ENCODE results near the gene PSMB5. TPM values are rescaled to one million over a fixed set of nuclear protein-coding genes. Genes with fewer than 3 reads are reported as not detected.

The PSMB5 gene
- total RNA-seq, 1 experiment from 2014 or later = 240 TPM

- DNase-seq (ENCODE audit: low read depth) = no peak
Observed at GRCh38 chr14:23058654-23059504, 24.2 kb upstream of the PSMB5 start.

GRCh38 chr14:23057757-23058653 is 23.3 kb upstream of the PSMB5 start:
- peak; percentile 75 for DNase-seq (ENCODE audit: low read depth)

- DNase-seq (ENCODE audit: low read depth) = peak; percentile 60
Observed at GRCh38 chr14:23056956-23057756, 22.5 kb upstream of the PSMB5 start, which contains the start of gene CDH24. TSS of gene CDH24 (minus strand) at chr14:23057520. CDS start at chr14:23055733, 1,787 bp downstream.

- DNase-seq (ENCODE audit: low read depth) = peak; percentile 64
Observed at GRCh38 chr14:23056145-23056955, 21.6 kb upstream of the PSMB5 start.

- no peak for DNase-seq (ENCODE audit: low read depth)
Observed at GRCh38 chr14:23055621-23056144, 21.0 kb upstream of the PSMB5 start.

- DNase-seq (ENCODE audit: low read depth) = no peak
Observed at GRCh38 chr14:23055147-23055550, 20.4 kb upstream of the PSMB5 start.

GRCh38 chr14:23054000-23054811 is 19.5 kb upstream of the PSMB5 start:
- DNase-seq (ENCODE audit: low read depth) = no peak

GRCh38 chr14:23053426-23053825 is 18.7 kb upstream of the PSMB5 start:
- DNase-seq (ENCODE audit: low read depth) = no peak

GRCh38 chr14:23052671-23053070 is 18.0 kb upstream of the PSMB5 start:
- no peak for DNase-seq (ENCODE audit: low read depth)

GRCh38 chr14:23052182-23052623 is 17.5 kb upstream of the PSMB5 start:
- no peak for DNase-seq (ENCODE audit: low read depth)

GRCh38 chr14:23051141-23052057 is 16.7 kb upstream of the PSMB5 start:
- DNase-seq (ENCODE audit: low read depth) = no peak

GRCh38 chr14:23049011-23049410 is 14.3 kb upstream of the PSMB5 start:
- DNase-seq (ENCODE audit: low read depth) = no peak

- no peak for DNase-seq (ENCODE audit: low read depth)
Observed at GRCh38 chr14:23047751-23048693, 13.3 kb upstream of the PSMB5 start.

GRCh38 chr14:23047034-23047634 is 12.4 kb upstream of the PSMB5 start:
- DNase-seq (ENCODE audit: low read depth) = peak; percentile 44

GRCh38 chr14:23045419-23046357 is 11.0 kb upstream of the PSMB5 start:
- no peak for DNase-seq (ENCODE audit: low read depth)

GRCh38 chr14:23044840-23045239 is 10.1 kb upstream of the PSMB5 start:
- DNase-seq (ENCODE audit: low read depth) = no peak

Measured in LHCN-M2 (cell line).